Keratinocyte (primary cell): ENCODE results near the gene CCN5. TPM values are rescaled to one million over a fixed set of nuclear protein-coding genes. Genes with fewer than 3 reads are reported as not detected.

Experiments used
- DNase-seq: peaks from one replicate; pipeline ENCODE4 v3.0.0-alpha.2; 2011; ENCODE audit warnings: low read depth, missing footprints, low spot score
- FAIRE-seq: peaks from 2 replicates; lab custom pipeline; 2011; peaks lifted over from hg19 to GRCh38; lab: Jason Lieb, UNC
- H2AFZ ChIP-seq: 2 replicates; pipeline ENCODE4 v1.6.0; 2012; ENCODE audit warnings: low read length, control low read depth, inconsistent platforms; ENCODE audit not compliant: control insufficient read depth
- H3K27ac ChIP-seq: 2 replicates; pipeline ENCODE4 v1.5.1; 2011; ENCODE audit warnings: low read length; ENCODE audit not compliant: control insufficient read depth, insufficient read depth
- H3K27me3 ChIP-seq: 3 replicates; pipeline ENCODE4 v1.6.0; 2011; ENCODE audit warnings: low read length; ENCODE audit not compliant: control insufficient read depth, insufficient read depth; ENCODE audit errors: extremely low read depth
- H3K36me3 ChIP-seq, 2 experiments: 2 replicates in 1 of 2; 3 replicates in 1 of 2; pipeline ENCODE4 v1.5.1; 2011; ENCODE audit warnings: low read length in 2 of 2, mild to moderate bottlenecking in 1 of 2; ENCODE audit not compliant: control insufficient read depth in 2 of 2, insufficient read depth in 2 of 2; ENCODE audit errors: extremely low read depth in 1 of 2
- H3K4me1 ChIP-seq: 3 replicates; pipeline ENCODE4 v1.5.1; 2011; ENCODE audit warnings: low read length; ENCODE audit not compliant: control insufficient read depth, insufficient read depth; ENCODE audit errors: extremely low read depth
- H3K4me2 ChIP-seq: 3 replicates; pipeline ENCODE4 v1.6.0; 2011; ENCODE audit warnings: low read depth, low read length; ENCODE audit not compliant: control insufficient read depth, insufficient read depth; ENCODE audit errors: extremely low read depth
- H3K4me3 ChIP-seq, 3 experiments: fragments of 200-600 bp in 1 of 3; sonication (generic) in 1 of 3; 2 replicates in 2 of 3; 3 replicates in 1 of 3; pipeline ENCODE4 v1.5.1; 2011 to 2016; ENCODE audit warnings: low read length in 3 of 3, mild to moderate bottlenecking in 3 of 3, control low read depth in 2 of 3, inconsistent platforms in 1 of 3, low read depth in 1 of 3, mixed read lengths in 1 of 3, mixed run types in 1 of 3, moderate library complexity in 1 of 3; ENCODE audit not compliant: control insufficient read depth in 2 of 3, insufficient read depth in 2 of 3; ENCODE audit errors: extremely low read depth in 1 of 3
- H3K79me2 ChIP-seq: 2 replicates; pipeline ENCODE4 v1.6.0; 2012; ENCODE audit warnings: low read length; ENCODE audit not compliant: control insufficient read depth, insufficient read depth
- H3K9ac ChIP-seq: 3 replicates; pipeline ENCODE4 v1.6.0; 2011; ENCODE audit warnings: low read length; ENCODE audit not compliant: control insufficient read depth, insufficient read depth; ENCODE audit errors: extremely low read depth
- H3K9me1 ChIP-seq: 3 replicates; pipeline ENCODE4 v1.6.0; 2011; ENCODE audit warnings: low read length; ENCODE audit not compliant: control insufficient read depth, insufficient read depth; ENCODE audit errors: extremely low read depth
- H3K9me3 ChIP-seq: 2 replicates; pipeline ENCODE4 v1.5.1; 2012; ENCODE audit warnings: low read depth, low read length; ENCODE audit not compliant: control insufficient read depth
- H4K20me1 ChIP-seq: 3 replicates; pipeline ENCODE4 v1.6.0; 2011; ENCODE audit warnings: low read length; ENCODE audit not compliant: control insufficient read depth, insufficient read depth; ENCODE audit errors: extremely low read depth
- EZH2 ChIP-seq: IDR thresholded peaks from one replicate; pipeline ENCODE4 v1.6.1; 2012; ENCODE audit warnings: inconsistent platforms, mild to moderate bottlenecking, low read length, moderate library complexity
- dilution Hi-C: fragments of 300-500 bp; cut with MboI; formaldehyde crosslinking; loops from one replicate; pipeline ENCODE4 v1.7.0; 2020; ENCODE audit warnings: low sequenced_read_pairs; ENCODE audit not compliant: extremely low pct_ligation_motif_present
- polyA plus RNA-seq, 5 experiments: library from polyadenylated mRNA; depleted of rRNA in 3 of 5; stranded (reverse) in 3 of 5; stranded (forward) in 1 of 5; unstranded in 1 of 5; fragments of >200 nt; gene quantifications; 1 replicate in 1 of 5; 2 replicates in 3 of 5; 3 replicates in 1 of 5; pipeline versions ENCODE4 v1.2.1 to v1.2.3, GENCODE V29; 2011 to 2012; ENCODE audit warnings: missing spikeins in 2 of 5, low read depth in 1 of 5, low replicate concordance in 1 of 5
- TF ChIP-seq, protein P1 (sequence below), 3 experiments: IDR thresholded peaks in 1 of 3; conservative IDR thresholded peaks in 1 of 3; optimal IDR thresholded peaks in 1 of 3; 2 replicates in 2 of 3; 3 replicates in 1 of 3; pipeline versions ENCODE3 to v1.5.1; 2011; ENCODE audit warnings: low read length in 3 of 3, mild to moderate bottlenecking in 3 of 3, moderate library complexity in 2 of 3, control low read depth in 1 of 3, inconsistent platforms in 1 of 3; ENCODE audit not compliant: insufficient read depth in 2 of 3; ENCODE audit errors: extremely low read depth in 1 of 3

CCN5 gene
- polyA plus RNA-seq, 1 donor (not counting 4 experiments of a cell fraction or from before 2014, with no cell fraction given), result not detected

- TF ChIP-seq EZH2, result no peak
- TF ChIP-seq, protein P1, sequence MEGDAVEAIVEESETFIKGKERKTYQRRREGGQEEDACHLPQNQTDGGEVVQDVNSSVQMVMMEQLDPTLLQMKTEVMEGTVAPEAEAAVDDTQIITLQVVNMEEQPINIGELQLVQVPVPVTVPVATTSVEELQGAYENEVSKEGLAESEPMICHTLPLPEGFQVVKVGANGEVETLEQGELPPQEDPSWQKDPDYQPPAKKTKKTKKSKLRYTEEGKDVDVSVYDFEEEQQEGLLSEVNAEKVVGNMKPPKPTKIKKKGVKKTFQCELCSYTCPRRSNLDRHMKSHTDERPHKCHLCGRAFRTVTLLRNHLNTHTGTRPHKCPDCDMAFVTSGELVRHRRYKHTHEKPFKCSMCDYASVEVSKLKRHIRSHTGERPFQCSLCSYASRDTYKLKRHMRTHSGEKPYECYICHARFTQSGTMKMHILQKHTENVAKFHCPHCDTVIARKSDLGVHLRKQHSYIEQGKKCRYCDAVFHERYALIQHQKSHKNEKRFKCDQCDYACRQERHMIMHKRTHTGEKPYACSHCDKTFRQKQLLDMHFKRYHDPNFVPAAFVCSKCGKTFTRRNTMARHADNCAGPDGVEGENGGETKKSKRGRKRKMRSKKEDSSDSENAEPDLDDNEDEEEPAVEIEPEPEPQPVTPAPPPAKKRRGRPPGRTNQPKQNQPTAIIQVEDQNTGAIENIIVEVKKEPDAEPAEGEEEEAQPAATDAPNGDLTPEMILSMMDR (optimal IDR thresholded peaks at IDR 0.05 in 1 of 3, IDR thresholded peaks at IDR 0.05 in 1 of 3, conservative IDR thresholded peaks at IDR 0.05 in 1 of 3; ENCODE audit: extremely low read depth in 1 of 3, insufficient read depth in 2 of 3, low read length in 3 of 3), result no peak
- H3K4me3 ChIP-seq, result no peak overlapping the region
- DNase-seq (no peak), FAIRE-seq (no peak)
- H2AFZ ChIP-seq, result no peak overlapping the region
- no peaks in the 10 kb centered on the region for H3K9me1 ChIP-seq
- H3K9me3 ChIP-seq, result no peaks in the 10 kb centered on the region
- peaks cover 8% of the 10 kb centered on the region for H3K4me1 ChIP-seq
- H4K20me1 ChIP-seq, result peaks cover 5% of the 10 kb centered on the region
- H3K36me3 ChIP-seq, result no peaks in the 10 kb centered on the region
- H3K79me2 ChIP-seq, result no peaks in the 10 kb centered on the region
- no peak overlapping the region for H3K9ac ChIP-seq
- dilution Hi-C loops, result no loop called here
- H3K4me2 ChIP-seq, result no peak overlapping the region
- H3K27me3 ChIP-seq, result peaks cover 71% of the 10 kb centered on the region
- H3K27ac ChIP-seq, result no peak overlapping the region
Observed at GRCh38 chr20:44748005-44748370, 32.8 kb downstream of the CCN5 start.

DNA sequence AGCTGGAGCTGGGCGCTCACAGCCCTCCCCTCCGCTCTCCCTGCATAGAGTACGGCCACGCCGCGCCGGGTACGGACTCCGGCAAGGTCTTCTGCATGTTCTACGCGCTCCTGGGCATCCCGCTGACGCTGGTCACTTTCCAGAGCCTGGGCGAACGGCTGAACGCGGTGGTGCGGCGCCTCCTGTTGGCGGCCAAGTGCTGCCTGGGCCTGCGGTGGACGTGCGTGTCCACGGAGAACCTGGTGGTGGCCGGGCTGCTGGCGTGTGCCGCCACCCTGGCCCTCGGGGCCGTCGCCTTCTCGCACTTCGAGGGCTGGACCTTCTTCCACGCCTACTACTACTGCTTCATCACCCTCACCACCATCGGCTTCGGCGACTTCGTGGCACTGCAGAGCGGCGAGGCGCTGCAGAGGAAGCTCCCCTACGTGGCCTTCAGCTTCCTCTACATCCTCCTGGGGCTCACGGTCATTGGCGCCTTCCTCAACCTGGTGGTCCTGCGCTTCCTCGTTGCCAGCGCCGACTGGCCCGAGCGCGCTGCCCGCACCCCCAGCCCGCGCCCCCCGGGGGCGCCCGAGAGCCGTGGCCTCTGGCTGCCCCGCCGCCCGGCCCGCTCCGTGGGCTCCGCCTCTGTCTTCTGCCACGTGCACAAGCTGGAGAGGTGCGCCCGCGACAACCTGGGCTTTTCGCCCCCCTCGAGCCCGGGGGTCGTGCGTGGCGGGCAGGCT is 35.1 kb downstream of the CCN5 start:
- DNase-seq (no peak), FAIRE-seq (no peak)
- dilution Hi-C loops, result loop anchor here (25.0 kb wide), 1 partner anchor 112 kb away; no protein-coding TSS in a partner anchor
- no peaks in the 10 kb centered on the region for H3K9me3 ChIP-seq
- H3K36me3 ChIP-seq, result no peaks in the 10 kb centered on the region
- peaks cover 5% of the 10 kb centered on the region for H4K20me1 ChIP-seq
- H3K27ac ChIP-seq, result no peak overlapping the region
- H3K9me1 ChIP-seq, result no peaks in the 10 kb centered on the region
- H3K27me3 ChIP-seq, result peaks cover 64% of the 10 kb centered on the region
- no peak overlapping the region for H3K4me3 ChIP-seq
- H3K4me2 ChIP-seq, result no peak overlapping the region
- no peaks in the 10 kb centered on the region for H3K79me2 ChIP-seq
- peaks cover 8% of the 10 kb centered on the region for H3K4me1 ChIP-seq
- H2AFZ ChIP-seq, result no peak overlapping the region
- no peak for TF ChIP-seq EZH2
- TF ChIP-seq, protein P1 (optimal IDR thresholded peaks at IDR 0.05 in 1 of 3, IDR thresholded peaks at IDR 0.05 in 1 of 3, conservative IDR thresholded peaks at IDR 0.05 in 1 of 3; ENCODE audit: extremely low read depth in 1 of 3, insufficient read depth in 2 of 3, low read length in 3 of 3), result peak in 2 of 3 experiments; percentile 0 to 28
- H3K9ac ChIP-seq, result no peak overlapping the region
